NCI-H460 (cell line): ENCODE data around the gene CRYL1. TPM values are rescaled to one million over a fixed set of nuclear protein-coding genes. Genes with fewer than 3 reads are reported as not detected.

ENCODE experiments used
- DNase-seq: peaks from one replicate; pipeline ENCODE4 v3.0.0-alpha.2; 2016; ENCODE audit warnings: low read depth; ENCODE audit errors: extremely low read depth
- polyA plus RNA-seq: library from polyadenylated mRNA; depleted of rRNA; stranded (reverse); fragments of >200 nt; gene quantifications from 2 replicates; pipeline ENCODE4 v1.2.3, GENCODE V29; 2014; cell fraction: nucleus; rRNA removed
- total RNA-seq: library from RNA; depleted of rRNA; stranded (reverse); fragments of >200 nt; shearing (Covaris generic); gene quantifications from 2 replicates; pipeline ENCODE4 v1.2.3, GENCODE V29; 2014; rRNA removed

The CRYL1 gene, protein sequence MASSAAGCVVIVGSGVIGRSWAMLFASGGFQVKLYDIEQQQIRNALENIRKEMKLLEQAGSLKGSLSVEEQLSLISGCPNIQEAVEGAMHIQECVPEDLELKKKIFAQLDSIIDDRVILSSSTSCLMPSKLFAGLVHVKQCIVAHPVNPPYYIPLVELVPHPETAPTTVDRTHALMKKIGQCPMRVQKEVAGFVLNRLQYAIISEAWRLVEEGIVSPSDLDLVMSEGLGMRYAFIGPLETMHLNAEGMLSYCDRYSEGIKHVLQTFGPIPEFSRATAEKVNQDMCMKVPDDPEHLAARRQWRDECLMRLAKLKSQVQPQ
- total RNA-seq: 8.7 and 9.1 TPM in 2 replicates
- 5.4 and 5.5 TPM in 2 replicates for polyA plus RNA-seq

DNA sequence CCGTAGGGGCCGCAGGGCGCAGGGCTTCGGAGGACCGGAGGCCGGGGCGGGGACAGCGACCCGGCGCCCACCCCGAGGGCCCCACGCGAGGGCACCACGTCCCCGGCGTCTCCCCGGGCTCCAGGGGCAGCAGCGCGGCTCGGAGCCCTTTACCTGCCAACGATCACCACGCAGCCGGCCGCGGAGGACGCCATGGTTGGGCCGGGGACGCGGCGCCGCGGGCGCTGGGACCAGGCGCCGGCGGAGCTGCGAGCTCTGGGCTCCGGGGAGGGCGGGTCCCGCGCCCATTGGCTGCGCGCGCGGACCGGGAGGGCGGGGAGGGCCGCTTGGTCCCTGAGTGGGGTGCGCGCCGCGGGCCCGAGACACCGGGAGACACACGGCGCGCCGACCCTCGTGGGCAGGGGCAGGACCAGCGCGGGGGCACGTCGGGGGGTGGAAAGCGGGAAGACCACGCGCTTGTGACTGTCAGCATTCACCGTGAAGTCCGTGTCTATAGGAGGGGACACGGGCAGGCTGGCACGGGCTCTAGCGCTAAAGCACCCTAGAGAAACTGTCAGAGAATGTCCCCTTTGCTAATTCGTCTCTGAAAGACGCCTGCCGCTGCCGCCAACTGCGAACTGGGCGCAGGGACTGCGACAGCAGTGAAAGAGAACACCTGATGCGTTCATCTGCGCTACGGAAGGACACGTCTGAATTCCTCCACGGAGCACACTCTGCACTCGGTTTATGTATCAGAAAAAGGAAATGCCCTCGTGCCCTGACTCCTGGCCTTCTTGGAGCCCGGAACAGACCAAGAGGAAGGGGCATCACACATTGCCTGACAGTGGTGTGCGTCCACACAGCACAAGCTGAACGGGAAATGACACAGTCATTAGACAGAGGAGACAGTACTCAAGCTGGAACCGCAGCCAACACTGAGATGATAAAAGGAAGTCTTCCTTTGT, at the start of gene CRYL1:
Gene CRYL1 (minus strand): TSS at position 257 of the 944 bp plus-strand sequence. CDS start 63 bp downstream, at position 194.
- peak; percentile 38 for DNase-seq

DNA sequence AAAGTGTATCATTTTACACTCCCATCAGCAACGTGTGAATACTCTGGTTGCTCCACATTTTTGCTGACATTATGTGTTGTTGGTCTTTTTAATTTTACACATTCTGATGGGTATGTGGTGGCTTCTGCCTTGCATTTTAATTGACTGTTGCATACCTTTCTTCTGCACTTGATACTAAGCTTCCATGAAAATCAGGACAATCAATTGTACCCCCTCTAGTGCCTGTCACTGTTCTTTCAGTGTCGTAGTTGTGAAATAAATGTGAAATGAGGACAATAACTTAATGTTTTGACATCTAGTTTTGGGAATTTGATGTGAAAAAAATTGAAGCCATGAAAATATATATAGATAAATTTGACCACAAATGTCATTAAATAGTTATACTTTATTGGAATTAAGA, 48.0 kb upstream of the CRYL1 start:
- no peak for DNase-seq

DNA sequence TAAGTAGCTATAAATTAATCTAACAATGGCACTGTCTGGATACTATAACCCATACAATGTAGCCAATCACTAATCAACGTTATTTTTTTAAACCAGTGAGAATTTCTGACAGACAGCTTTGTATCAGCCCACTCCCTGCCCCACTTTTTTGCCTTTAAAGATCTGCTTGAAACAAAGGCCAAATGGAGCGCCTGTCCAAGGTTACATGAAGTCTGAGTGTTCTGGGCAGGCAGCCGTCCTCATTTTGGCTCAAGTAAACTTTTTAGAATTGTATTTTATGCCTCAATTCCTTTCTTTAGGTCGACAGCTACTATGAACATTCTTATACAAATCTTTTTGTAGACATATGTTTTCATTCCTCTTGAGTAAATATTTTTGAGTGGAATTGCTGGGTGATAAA, 47.5 kb upstream of the CRYL1 start:
- no peak for DNase-seq

DNA sequence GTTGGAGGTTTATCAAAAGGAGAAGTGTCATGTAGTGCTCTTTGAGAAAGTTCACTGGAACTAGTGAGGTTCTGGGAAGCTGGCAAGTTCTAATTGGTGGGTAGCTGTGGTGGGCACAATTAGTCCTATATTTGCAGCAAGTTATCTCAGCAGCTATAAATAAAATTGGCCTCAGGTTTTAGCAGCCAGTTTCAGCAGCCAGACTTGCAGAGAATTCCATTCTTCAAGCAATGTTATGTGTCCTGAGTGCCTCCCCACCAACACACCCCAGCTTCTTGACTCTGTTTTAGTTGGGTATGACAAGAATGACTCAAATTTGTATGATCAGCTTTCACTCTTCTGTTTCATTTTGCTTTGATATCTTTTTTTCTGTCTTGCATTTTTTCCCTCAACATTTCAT, 46.0 kb upstream of the CRYL1 start:
- DNase-seq: no peak

DNA sequence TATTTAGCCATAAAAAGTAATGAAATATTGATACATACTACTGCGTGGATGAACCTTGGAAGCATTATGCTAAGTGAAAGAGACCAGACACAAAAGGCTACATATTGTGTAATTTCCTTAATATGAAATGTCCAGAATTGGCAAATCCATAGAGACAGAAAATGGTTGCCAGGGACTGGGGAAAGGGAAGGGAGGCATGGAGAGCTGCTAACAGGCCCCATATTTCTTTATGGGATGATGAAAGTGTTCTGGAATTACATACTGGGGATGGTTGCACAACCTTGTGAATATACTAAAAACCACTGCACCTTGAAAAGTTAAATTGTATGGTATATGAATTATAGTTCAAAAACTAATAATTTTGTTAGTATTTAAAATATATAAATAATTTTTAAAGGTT, 44.9 kb upstream of the CRYL1 start:
- DNase-seq: no peak

DNA sequence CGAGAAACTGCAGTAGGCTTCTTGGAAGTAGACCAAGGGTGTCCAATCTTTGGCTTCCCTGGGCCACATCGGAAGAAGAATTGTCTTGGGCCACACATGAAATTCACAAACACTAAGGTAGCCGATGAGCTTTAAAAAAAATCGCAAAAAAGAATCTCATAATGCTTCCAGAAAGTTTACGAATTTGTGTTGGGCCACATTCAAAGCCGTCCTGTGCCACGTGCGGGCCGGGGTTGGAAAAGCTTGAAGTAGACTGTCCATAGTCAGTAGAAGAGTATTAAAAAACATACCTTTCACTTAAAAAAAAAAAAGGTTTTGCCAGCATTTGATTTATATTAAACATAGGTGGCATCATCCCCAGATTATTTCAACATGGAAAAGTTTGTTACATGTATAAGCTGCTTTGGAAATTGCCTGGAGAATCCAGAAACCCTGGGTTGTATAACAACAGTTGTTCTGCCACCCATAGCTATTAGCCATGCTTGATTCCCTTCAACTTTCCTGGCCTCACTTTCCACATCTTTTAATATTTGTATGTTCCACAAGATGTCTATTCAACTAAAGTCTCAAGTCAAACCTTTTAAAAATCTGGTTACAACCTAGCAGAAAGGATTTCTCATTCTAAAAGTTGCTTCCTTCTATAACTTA, 42.3 kb upstream of the CRYL1 start:
- no peak for DNase-seq

DNA sequence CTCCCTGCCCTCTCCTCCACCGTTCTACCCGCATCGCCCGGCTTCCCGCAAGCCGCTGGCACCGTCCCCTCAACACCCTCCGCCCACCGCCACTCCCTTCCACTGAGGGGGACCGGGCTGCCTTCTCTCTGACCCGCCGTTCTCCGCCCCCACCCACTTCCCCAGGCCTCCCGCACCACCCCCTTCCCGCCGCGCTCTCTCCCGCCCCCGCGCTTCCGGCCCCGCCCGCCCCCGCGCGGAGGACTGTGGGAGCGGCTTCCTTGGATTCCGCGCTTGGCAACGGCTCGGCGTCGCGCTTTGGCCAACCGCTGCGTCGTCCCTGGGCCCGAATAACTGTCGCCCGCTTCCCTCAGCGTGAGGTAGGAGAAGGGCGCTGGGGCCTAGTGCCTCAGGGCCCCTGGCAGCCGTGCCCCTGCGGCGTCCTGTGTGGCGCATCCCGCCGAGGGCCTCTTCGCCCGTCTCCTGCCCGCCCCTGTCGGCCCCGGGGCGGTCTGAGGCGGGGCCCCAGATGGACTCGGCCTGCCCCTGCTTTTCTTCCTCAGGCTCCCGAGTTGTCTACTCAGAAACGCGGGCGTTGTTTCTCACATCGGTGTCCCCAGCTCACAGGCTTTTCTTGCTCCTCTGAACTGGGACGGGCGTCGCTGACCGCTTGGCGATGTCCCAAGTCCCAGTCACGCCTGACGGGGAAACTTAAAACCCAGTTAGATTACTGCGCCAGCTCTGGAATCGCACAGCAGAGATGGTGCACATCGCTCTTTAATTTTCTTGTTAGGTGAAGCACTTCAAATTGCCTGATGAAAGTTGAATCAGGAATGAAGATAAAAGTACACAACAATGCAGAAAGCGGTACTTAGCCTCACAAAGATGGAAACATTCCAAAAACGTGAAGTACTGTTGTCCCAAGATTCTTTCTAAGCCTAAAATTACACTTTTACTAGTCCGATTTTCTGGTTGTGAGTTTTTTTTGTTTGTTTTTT, 41.5 kb upstream of the CRYL1 start, which contains the start of gene IFT88:
Gene IFT88 (plus strand): TSS at position 260 of the 977 bp plus-strand sequence. CDS start 7,229 bp downstream, outside the sequence.
- DNase-seq: peak; percentile 71

DNA sequence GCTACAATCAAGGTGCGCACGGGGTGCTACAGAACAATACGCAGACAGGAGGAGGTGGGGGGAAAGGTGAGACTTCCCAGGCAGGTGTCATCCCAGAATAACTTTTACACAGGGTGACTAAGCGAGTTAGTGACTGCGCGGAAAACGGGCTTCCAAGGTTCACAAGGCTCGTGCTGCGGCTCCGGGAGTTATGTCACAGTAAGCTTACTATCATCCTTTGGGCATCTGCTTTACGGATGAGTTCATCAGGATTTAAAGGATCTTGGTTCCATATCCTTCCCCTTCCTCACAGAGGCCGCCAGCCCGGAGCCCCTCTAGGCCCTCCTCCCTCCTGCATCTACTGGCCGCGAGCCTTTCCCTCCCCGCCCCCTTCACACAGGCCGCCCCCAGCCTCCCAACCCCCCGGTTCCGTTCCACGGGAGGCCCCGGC, 40.8 kb upstream of the CRYL1 start:
- peak; percentile 30 for DNase-seq

DNA sequence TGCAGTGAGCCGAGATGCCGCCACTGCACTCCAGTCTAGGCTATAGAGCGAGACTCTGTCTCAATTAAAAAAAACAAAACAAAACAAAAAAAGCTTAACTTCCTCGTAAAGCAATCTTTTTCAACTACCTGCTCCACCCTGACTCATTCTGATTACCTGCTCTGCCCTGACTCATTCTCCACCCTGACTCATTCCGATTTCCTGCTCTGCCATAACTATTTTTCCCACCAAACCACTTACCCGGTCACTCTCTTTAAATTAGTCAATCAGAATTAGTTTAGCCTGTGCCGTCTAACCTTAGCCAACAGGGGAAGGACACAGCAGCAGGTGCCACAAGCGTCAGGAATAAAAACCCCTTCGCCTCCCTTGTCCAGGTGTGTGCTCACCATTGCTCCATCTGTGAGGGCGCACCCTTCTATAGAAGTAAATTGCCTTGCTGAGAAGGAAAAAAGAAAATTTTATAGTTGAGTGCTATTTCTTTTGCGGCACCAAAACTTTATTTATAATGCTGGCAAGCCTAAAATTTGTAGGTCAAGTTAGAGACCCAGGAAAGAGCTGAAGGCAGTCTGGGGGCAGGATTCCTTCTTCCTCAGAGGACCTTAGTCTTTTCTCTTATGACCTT, 39.6 kb upstream of the CRYL1 start:
- DNase-seq: no peak

DNA sequence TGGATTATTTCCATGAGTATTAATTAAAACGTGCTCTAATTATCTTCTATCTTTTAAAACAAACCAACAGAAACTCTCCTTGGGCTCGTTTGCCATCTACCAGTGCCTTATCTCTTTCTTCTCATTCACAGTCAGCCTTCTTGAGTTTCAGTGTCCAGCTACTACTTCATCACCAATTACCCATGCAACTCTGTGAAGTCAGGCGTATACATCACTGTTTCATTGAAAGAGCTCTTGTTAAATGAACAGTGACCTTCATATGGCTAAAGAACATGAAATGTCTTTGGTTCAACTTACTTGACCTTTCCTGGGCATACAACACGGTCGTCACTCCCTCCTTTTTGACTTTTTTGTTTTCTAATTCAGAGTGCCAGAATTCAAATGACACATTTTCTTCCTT, 36.1 kb upstream of the CRYL1 start:
- no peak for DNase-seq

DNA sequence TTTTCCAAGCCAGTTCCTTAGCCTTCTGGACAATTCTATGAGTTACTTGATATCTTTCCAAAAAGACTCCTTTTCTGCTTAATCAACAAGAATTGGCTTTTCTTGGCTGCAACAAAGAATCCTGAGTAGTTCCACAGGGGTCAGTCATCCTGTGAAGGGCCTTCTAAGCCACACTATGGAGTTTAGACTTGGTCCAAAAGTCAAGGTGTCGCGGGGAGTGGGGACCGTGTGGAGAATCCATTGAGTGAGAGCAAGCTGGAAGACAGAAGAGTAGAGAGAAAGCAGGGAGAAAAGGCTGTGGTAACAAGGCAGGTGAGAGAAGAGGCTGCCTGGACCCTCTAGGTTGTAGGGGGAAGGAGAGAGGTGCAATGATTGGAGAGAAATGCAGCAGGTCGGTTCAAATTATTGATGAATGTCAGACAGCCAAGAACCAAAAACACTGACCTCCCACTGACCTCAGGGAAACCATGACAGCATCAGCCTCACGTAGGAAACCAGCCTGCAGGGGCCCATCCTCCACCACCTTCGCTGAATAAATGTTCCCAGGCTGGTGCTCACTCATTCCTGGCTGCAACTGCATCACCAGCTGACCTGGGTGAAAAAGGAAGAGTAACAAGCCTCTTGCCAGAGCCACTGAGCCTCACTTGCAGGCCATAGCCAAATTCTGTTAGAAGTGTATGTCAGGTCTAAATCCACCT, 34.2 kb upstream of the CRYL1 start:
- no peak for DNase-seq

DNA sequence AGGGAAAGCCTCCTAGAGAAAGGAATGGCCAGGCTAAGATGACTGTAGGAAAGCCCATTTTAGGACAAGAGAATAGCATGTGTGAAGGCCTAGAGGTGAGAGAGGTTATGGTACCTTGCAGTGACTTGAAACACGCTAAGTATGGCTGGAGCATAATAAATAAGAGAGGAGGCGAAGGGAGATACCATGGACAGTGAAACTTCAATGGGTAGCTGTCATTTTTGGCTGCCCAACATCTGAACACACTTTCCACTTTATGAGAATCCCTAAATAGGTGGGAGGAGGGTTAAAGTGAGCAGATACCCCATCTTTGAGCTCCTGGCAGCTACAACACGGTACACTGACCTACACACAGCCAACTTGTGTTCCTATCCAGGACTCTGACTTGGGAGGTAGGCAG, 33.3 kb upstream of the CRYL1 start:
- no peak for DNase-seq

DNA sequence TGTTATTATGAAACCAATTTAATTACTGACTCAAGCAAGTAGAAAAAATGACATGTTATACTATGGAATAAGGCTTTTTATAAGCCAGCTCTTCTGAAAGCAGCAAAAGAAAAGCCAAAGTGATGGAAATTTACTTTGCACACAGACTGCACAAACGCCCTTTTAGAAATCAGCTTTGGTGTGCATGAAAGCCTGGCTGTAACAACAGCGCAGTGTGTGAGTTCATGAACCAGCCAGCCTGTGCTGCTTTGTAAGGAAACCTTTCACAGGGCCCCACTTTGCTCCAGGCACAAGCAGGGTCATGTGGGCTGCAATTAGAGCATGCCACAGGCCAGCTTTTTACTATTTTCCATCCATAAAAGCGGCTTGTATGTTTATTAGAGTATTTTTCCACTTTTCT, 27.7 kb upstream of the CRYL1 start:
- DNase-seq: no peak

DNA sequence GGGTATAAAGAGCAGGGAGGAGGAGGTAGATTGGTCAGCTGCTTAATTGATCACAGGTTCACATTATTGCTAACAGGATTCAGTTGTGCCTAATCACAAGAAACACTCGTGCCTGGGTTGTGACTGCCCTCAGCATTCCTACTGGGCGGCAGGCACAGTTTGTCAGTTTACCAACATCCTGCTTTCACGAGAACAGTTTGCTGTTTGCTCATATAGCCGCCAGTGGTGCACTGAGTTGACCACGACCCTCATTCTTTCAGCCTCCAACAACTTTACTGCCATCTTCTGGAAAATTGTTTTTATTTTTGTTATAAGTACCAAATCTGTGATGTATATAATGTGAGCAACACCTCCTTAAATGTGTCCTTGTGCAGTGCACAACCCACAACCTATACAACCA, 25.1 kb upstream of the CRYL1 start:
- DNase-seq: no peak

DNA sequence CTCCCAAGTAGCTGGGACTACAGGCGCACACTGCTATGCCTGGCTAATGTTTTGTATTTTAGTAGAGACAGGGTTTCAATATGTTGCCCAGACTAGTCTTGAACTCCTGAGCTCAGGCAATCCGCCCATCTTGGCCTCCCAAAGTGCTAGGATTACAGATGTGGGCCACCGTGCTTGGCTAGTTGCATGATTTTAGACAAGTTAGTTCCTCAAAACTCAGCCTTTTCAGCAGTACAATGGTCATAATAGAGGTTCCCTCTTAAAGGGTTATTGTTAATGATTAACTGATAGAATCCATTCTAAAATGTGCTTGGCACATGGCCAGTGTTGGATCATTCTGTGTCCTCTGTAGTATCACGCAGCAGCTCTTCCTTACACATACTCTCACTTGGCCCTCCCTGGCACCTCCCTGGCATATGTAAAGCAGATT, 21.8 kb upstream of the CRYL1 start:
- no peak for DNase-seq

DNA sequence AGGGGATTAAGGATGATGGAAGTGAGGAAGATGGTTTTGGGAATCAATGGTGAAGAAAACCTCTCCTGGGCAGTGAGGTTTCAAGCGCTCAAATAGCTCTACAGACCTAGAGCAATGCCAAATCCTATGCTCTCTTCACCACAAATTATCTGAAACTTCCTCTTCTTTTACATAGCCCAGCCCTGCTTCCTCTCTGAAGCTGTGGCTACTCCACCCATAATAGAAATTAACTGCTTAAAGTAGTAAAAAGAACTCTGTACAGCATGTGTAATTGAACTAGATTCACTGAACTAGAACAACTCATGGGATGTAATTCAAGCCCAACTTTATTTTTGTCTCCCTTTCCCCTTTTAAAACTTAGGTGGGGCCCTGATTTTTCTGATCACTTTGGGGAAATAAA, 20.9 kb upstream of the CRYL1 start:
- no peak for DNase-seq

DNA sequence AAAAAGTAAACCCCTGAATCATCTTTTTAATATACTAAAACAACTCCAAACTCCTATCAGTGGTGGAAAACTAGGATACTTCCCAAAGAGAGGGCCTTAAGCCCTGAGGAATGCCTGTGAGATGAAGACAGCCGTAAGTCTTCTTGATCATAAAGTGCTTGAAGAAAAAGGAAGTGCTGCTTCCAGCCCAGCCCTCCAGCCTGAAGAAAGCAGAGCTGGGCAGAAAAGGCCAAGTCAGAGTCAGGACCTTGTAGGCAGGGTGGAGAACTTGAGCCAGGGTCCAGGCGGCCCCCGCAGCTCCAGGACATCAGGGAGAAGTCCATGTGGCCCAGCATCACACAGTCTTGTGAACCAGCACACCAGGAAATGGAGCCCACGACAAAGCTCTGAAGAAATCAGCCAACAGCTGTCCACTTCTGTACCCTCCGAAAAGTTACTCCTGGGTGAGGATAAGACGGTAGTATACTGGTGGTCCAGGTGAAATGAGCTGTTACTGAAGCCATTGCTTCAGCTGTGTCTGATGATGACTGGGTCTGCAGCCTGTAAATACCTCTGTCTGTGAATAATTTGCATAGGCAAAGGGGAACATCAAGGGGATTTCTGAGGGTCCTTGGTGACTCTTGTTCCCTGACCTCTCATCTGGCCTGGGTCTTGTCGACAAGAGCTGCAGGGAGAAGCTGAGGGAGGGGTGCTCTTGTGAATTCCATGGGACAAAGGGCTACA, 18.7 kb upstream of the CRYL1 start:
- no peak for DNase-seq

DNA sequence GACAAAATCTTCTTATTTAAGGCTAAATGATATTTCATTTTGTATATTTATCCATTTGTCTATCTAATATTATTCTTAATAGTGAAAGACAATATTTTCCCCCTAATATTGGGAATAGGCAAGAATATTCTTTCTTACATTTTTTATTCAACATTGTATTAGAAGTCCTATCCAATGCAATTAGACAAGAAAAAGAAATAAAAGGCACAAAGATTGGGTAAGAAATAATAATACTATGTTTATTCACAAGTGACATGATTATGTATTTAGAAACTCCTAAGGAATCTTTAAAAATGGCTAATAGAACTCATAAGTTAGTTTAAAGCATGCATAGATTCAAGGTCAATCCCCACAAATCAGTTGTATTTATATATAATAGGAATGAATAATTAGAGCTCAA, 11.3 kb upstream of the CRYL1 start:
- DNase-seq: no peak
